IMR-90 (cell line): ENCODE results near the gene PTK6. TPM values are rescaled to one million over a fixed set of nuclear protein-coding genes. Genes with fewer than 3 reads are reported as not detected.

ENCODE experiments used
- ATAC-seq: fragments of 200-7000 bp; cut with Tn5 transposase; 2 replicates; pipeline ENCODE4 v1.9.1; 2020; ENCODE audit warnings: low read depth, mild to moderate bottlenecking, moderate library complexity
- BruUV-seq: library from RNA; stranded (reverse); fragments of 400-500 nt; replicated peaks from 2 replicates; lab custom pipeline; 2021; lab: Mats Ljungman, UMichigan
- CTCF ChIA-PET: fragments of 300-600 bp; formaldehyde crosslinking; extraction: SDS; loops from one replicate; lab custom pipeline; 2021; ENCODE audit warnings: antibody characterized with exemption; lab: Yijun Ruan, JAX
- POLR2A ChIA-PET: fragments of 300-600 bp; sonication (Branson Sonifier 250); formaldehyde crosslinking; loops from one replicate; lab custom pipeline; 2022; ENCODE audit warnings: antibody characterized with exemption; ENCODE audit not compliant: unreplicated experiment; lab: Charles Lee
- DNase-seq: peaks from one replicate; pipeline ENCODE4 v3.0.0; 2013
- H2AFZ ChIP-seq: replicated peaks from 2 replicates; pipeline ENCODE3; 2013; ENCODE audit warnings: low read length, mild to moderate bottlenecking; ENCODE audit not compliant: poor library complexity
- H2AK5ac ChIP-seq: 2 replicates; pipeline ENCODE4 v1.6.1; 2013; ENCODE audit warnings: low read depth, low read length, inconsistent platforms
- H2AK9ac ChIP-seq: replicated peaks from 2 replicates; pipeline ENCODE3; 2013; ENCODE audit warnings: mild to moderate bottlenecking, low read depth, low read length, moderate library complexity; ENCODE audit not compliant: poor library complexity
- H2BK120ac ChIP-seq: 2 replicates; pipeline ENCODE4 v1.6.1; 2013; ENCODE audit warnings: low read depth, low read length, inconsistent platforms
- H2BK15ac ChIP-seq: 3 replicates; pipeline ENCODE4 v1.6.1; 2013; ENCODE audit warnings: low read depth, low read length, inconsistent platforms
- H2BK20ac ChIP-seq: 2 replicates; pipeline ENCODE4 v1.6.1; 2013; ENCODE audit warnings: low read depth, mild to moderate bottlenecking, inconsistent platforms, low read length, moderate library complexity
- H2BK5ac ChIP-seq: 2 replicates; pipeline ENCODE4 v1.6.1; 2013; ENCODE audit warnings: mild to moderate bottlenecking, low read depth, low read length, inconsistent platforms; ENCODE audit not compliant: poor library complexity, severe bottlenecking
- H3K14ac ChIP-seq: replicated peaks from 2 replicates; pipeline ENCODE4 v1.6.1; 2013; ENCODE audit warnings: low read depth, low read length, inconsistent platforms
- H3K18ac ChIP-seq: 2 replicates; pipeline ENCODE4 v1.6.1; 2013; ENCODE audit warnings: low read depth, low read length, control low read depth
- H3K23ac ChIP-seq: 2 replicates; pipeline ENCODE4 v1.6.1; 2013; ENCODE audit warnings: low read depth, low read length, inconsistent platforms
- H3K27ac ChIP-seq: 2 replicates; pipeline ENCODE4 v1.5.1; 2013; ENCODE audit warnings: mild to moderate bottlenecking, control low read depth, low read length; ENCODE audit not compliant: insufficient read depth
- H3K27me3 ChIP-seq: 2 replicates; pipeline ENCODE4 v1.6.1; 2013; ENCODE audit warnings: low read length; ENCODE audit not compliant: control insufficient read depth, insufficient read depth
- H3K36me3 ChIP-seq: 2 replicates; pipeline ENCODE4 v1.6.1; 2013; ENCODE audit warnings: low read length, mixed read lengths; ENCODE audit not compliant: control insufficient read depth, insufficient read depth
- H3K4ac ChIP-seq: 2 replicates; pipeline ENCODE4 v1.6.1; 2013; ENCODE audit warnings: low read depth, low read length, inconsistent platforms
- H3K4me1 ChIP-seq: 2 replicates; pipeline ENCODE4 v1.6.1; 2013; ENCODE audit warnings: low read length, mixed read lengths; ENCODE audit not compliant: control insufficient read depth, insufficient read depth
- H3K4me2 ChIP-seq: 2 replicates; pipeline ENCODE4 v1.6.1; 2013; ENCODE audit warnings: low read depth, mild to moderate bottlenecking, control low read depth, low read length, moderate library complexity
- H3K4me3 ChIP-seq: 2 replicates; pipeline ENCODE4 v1.5.1; 2013; ENCODE audit warnings: low read depth, mild to moderate bottlenecking, control low read depth, low read length, moderate library complexity; ENCODE audit not compliant: insufficient read depth
- H3K56ac ChIP-seq: 2 replicates; pipeline ENCODE4 v1.6.1; 2013; ENCODE audit warnings: low read length, inconsistent platforms; ENCODE audit not compliant: insufficient read depth; ENCODE audit errors: extremely low read depth
- H3K79me1 ChIP-seq, 2 experiments: 2 replicates each; pipeline ENCODE4 v1.6.1; 2013; ENCODE audit warnings: low read length in 2 of 2, inconsistent platforms in 1 of 2, low read depth in 1 of 2
- H3K9ac ChIP-seq: 2 replicates; pipeline ENCODE4 v1.6.1; 2013; ENCODE audit warnings: low read depth, low read length, control low read depth
- H3K9me1 ChIP-seq: 2 replicates; pipeline ENCODE4 v1.6.1; 2013; ENCODE audit warnings: low read length, inconsistent platforms; ENCODE audit not compliant: insufficient read depth
- H3K9me3 ChIP-seq: 2 replicates; pipeline ENCODE4 v1.6.1; 2013; ENCODE audit warnings: low read length; ENCODE audit not compliant: control insufficient read depth, insufficient read depth
- H4K20me1 ChIP-seq: 2 replicates; pipeline ENCODE4 v1.6.1; 2013; ENCODE audit warnings: low read length, inconsistent platforms; ENCODE audit not compliant: insufficient read depth
- H4K5ac ChIP-seq: 2 replicates; pipeline ENCODE4 v1.6.1; 2013; ENCODE audit warnings: mild to moderate bottlenecking, low read depth, low read length, control low read depth
- H4K8ac ChIP-seq, 2 experiments: 2 replicates each; pipeline ENCODE4 v1.6.1; 2013; ENCODE audit warnings: low read depth in 2 of 2, low read length in 2 of 2, control low read depth in 1 of 2, inconsistent platforms in 1 of 2
- H4K91ac ChIP-seq: 2 replicates; pipeline ENCODE4 v1.6.1; 2013; ENCODE audit warnings: low read depth, low read length, inconsistent platforms; ENCODE audit not compliant: insufficient read depth
- BHLHE40 ChIP-seq: fragments of 150-350 bp; IDR thresholded peaks from 2 replicates; pipeline ENCODE4 v1.6.1; 2016; ENCODE audit warnings: mild to moderate bottlenecking, low read depth, low read length
- CEBPB ChIP-seq: IDR thresholded peaks from 2 replicates; pipeline ENCODE4 v1.6.1; 2012; ENCODE audit warnings: low read depth, low read length, improper control_type of control experiment
- CHD1 ChIP-seq: IDR thresholded peaks from 2 replicates; pipeline ENCODE4 v1.6.1; 2012; ENCODE audit warnings: low read depth, low read length, improper control_type of control experiment
- CTCF ChIP-seq: conservative IDR thresholded peaks from 2 replicates; pipeline ENCODE4 v1.5.1; 2012; ENCODE audit warnings: mild to moderate bottlenecking, low read depth, low read length, improper control_type of control experiment
- ELK1 ChIP-seq: fragments of 150-350 bp; IDR thresholded peaks from 2 replicates; pipeline ENCODE4 v1.6.1; 2016; ENCODE audit warnings: low read depth, mild to moderate bottlenecking, low read length, moderate library complexity, borderline replicate concordance
- FOS ChIP-seq: fragments of 150-350 bp; IDR thresholded peaks from 2 replicates; pipeline ENCODE4 v1.6.1; 2016; ENCODE audit warnings: low read depth, low read length
- MAFK ChIP-seq: IDR thresholded peaks from 2 replicates; pipeline ENCODE4 v1.6.1; 2012; ENCODE audit warnings: low read depth, low read length, improper control_type of control experiment
- MAZ ChIP-seq: IDR thresholded peaks from 2 replicates; pipeline ENCODE4 v1.6.1; 2012; ENCODE audit warnings: low read depth, mild to moderate bottlenecking, low read length, improper control_type of control experiment, moderate library complexity, borderline replicate concordance
- MXI1 ChIP-seq: IDR thresholded peaks from 2 replicates; pipeline ENCODE4 v1.6.1; 2012; ENCODE audit warnings: low read depth, mild to moderate bottlenecking, low read length, moderate library complexity, borderline replicate concordance
- POLR2A ChIP-seq: IDR thresholded peaks from 2 replicates; pipeline ENCODE4 v1.6.1; 2012; ENCODE audit warnings: mild to moderate bottlenecking, low read depth, low read length
- RAD21 ChIP-seq: IDR thresholded peaks from 2 replicates; pipeline ENCODE4 v1.6.1; 2012; ENCODE audit warnings: low read length, improper control_type of control experiment
- RCOR1 ChIP-seq: IDR thresholded peaks from 2 replicates; pipeline ENCODE4 v1.6.1; 2012; ENCODE audit warnings: mild to moderate bottlenecking, low read length, improper control_type of control experiment; ENCODE audit not compliant: insufficient replicate concordance
- RFX5 ChIP-seq: IDR thresholded peaks from 2 replicates; pipeline ENCODE4 v1.8.0; 2012; ENCODE audit warnings: low read depth, mild to moderate bottlenecking, low read length, moderate library complexity
- SMC3 ChIP-seq: fragments of 150-350 bp; IDR thresholded peaks from 2 replicates; pipeline ENCODE4 v1.6.1; 2016; ENCODE audit warnings: low read depth, mild to moderate bottlenecking, antibody characterized with exemption, low read length, moderate library complexity
- USF2 ChIP-seq: fragments of 150-350 bp; IDR thresholded peaks from 2 replicates; pipeline ENCODE4 v1.6.1; 2017; ENCODE audit warnings: mild to moderate bottlenecking, antibody characterized with exemption, low read length, low read depth
- WGBS, 2 experiments: methylation state at CpG; one replicate each; pipeline versions ENCODE4 v1.1.5 to v1.1.7; 2013; ENCODE audit warnings: missing lambda C conversion rate in 2 of 2; ENCODE audit not compliant: insufficient read length in 1 of 2; ENCODE audit errors: extremely low coverage in 2 of 2; 5-methylcytosine and 5-hydroxymethylcytosine counted together
- dilution Hi-C: fragments of 300-500 bp; cut with HindIII; formaldehyde crosslinking; loops from one replicate; pipeline ENCODE4 v1.14.3; 2018; ENCODE audit warnings: low sequenced_read_pairs; ENCODE audit not compliant: unreplicated experiment
- in situ Hi-C: fragments of 300-500 bp; cut with MboI; formaldehyde crosslinking; loops from 3 replicates; pipeline ENCODE4 v1.14.3; 2019; ENCODE audit warnings: low sequenced_read_pairs, inconsistent platforms, mixed read lengths
- intact Hi-C: fragments of 100-400 bp; cut with micrococcal nuclease; formaldehyde crosslinking; loops from 2 replicates; pipeline ENCODE4 v1.10.0; 2022
- polyA plus RNA-seq, 3 experiments: library from polyadenylated mRNA; depleted of rRNA; stranded (reverse); fragments of >200 nt; gene quantifications; 2 replicates each; pipeline ENCODE4 v1.2.3, GENCODE V29; 2012; ENCODE audit warnings: low replicate concordance in 1 of 3
- total RNA-seq: library from RNA; depleted of rRNA; stranded (reverse); fragments of >200 nt; gene quantifications from 2 replicates; pipeline ENCODE4 v1.2.3, GENCODE V29; 2012

PTK6 gene
- total and polyA plus RNA-seq, 2 of the 4 experiments (the other 2 are of a cell fraction): not detected

- Histone ChIP-seq H3K23ac (no peak overlapping the region), H3K27me3 (peaks cover 45% of the 10 kb centered on the region), H3K36me3 (no peaks in the 10 kb centered on the region), H2BK120ac (no peak overlapping the region), H2AK5ac (no peak overlapping the region), H2AK9ac (no peak overlapping the region), H3K4me2 (no peak overlapping the region), H3K18ac (no peak overlapping the region), H3K4me1 (no peaks in the 10 kb centered on the region), H3K14ac (no peak overlapping the region), H4K8ac (no peak overlapping the region), H3K9me3 (no peaks in the 10 kb centered on the region), H4K20me1 (no peaks in the 10 kb centered on the region; the same call in 1 of the 2 replicates), H2BK15ac (no peak overlapping the region), H3K4me3 (no peak overlapping the region), H4K91ac (no peak overlapping the region), H2AFZ (no peak overlapping the region), H2BK5ac (no peak overlapping the region), H3K9ac (no peak overlapping the region), H3K4ac (no peak overlapping the region), H3K79me1 (no peaks in the 10 kb centered on the region), H4K5ac (no peak overlapping the region), H3K27ac (no peak overlapping the region), H3K56ac (no peak overlapping the region), H3K9me1 (no peaks in the 10 kb centered on the region), H2BK20ac (no peak overlapping the region)
- ChIA-PET POLR2A (no interaction called here), CTCF (no interaction called here)
- whole genome bisulfite sequencing, 2 experiments: 45% methylated on average over 6 of the region's 18 CpGs; no CpG with 5 or more reads in 1 of the 2 experiments
- ATAC-seq (no peak), DNase-seq (no peak)
- intact Hi-C loops (no loop called here), in situ Hi-C loops (no loop called here), dilution Hi-C loops (no loop called here)
- no peak for TF ChIP-seq SMC3
- TF ChIP-seq MXI1: no peak
- no peak for TF ChIP-seq USF2
- no peak for TF ChIP-seq CTCF
- TF ChIP-seq FOS: no peak
- no peak for TF ChIP-seq ELK1
- no peak for TF ChIP-seq CHD1
- TF ChIP-seq RFX5: no peak
- TF ChIP-seq MAFK: no peak
- TF ChIP-seq MAZ: no peak
- TF ChIP-seq RAD21: no peak
- TF ChIP-seq RCOR1: no peak
- TF ChIP-seq BHLHE40: no peak
- TF ChIP-seq CEBPB: no peak
- no peak for TF ChIP-seq POLR2A
- BruUV-seq: no TSS peak
These were observed 52.3 kb downstream of the PTK6 start for GRCh38 chr20:63484651-63485403.
